Esophagus muscularis mucosa (tissue), 4 donors: ENCODE results near the gene TTLL5. TPM values are rescaled to one million over a fixed set of nuclear protein-coding genes. Genes with fewer than 3 reads are reported as not detected.

Experiments
- DNase-seq: peaks from one replicate; pipeline ENCODE4 v3.0.0-alpha.2; 2017; ENCODE audit errors: extremely low spot score
- H3K27ac ChIP-seq, 4 donors: fragments of 200-600 bp; sonication (generic); replicated peaks in 1 of 4; 1 replicate in 3 of 4; 2 replicates in 1 of 4; pipeline ENCODE4 v1.5.1; 2016 to 2019; ENCODE audit warnings: mild to moderate bottlenecking in 1 of 4
- H3K27me3 ChIP-seq, 4 donors: fragments of 200-600 bp; sonication (generic); one replicate each; pipeline versions ENCODE4 v1.5.1 to v1.6.0; 2016 to 2019
- H3K36me3 ChIP-seq, 4 donors: fragments of 200-600 bp; sonication (generic); one replicate each; pipeline ENCODE4 v1.5.1; 2016 to 2019
- H3K4me1 ChIP-seq, 4 donors: fragments of 200-600 bp; sonication (generic); one replicate each; pipeline ENCODE4 v1.5.1; 2016 to 2019
- H3K4me3 ChIP-seq, 4 donors: fragments of 200-600 bp; sonication (generic); 1 replicate in 2 of 4; 2 replicates in 2 of 4; pipeline ENCODE4 v1.5.1; 2016 to 2019; ENCODE audit warnings: mild to moderate bottlenecking in 4 of 4, moderate library complexity in 1 of 4
- H3K9me3 ChIP-seq, 4 donors: fragments of 200-600 bp; sonication (generic); 1 replicate in 3 of 4; 2 replicates in 1 of 4; pipeline ENCODE4 v1.5.1; 2016 to 2019
- CTCF ChIP-seq, 3 experiments: fragments of 200-600 bp in 2 of 3; fragments of 450-650 bp in 1 of 3; sonication (generic) in 2 of 3; IDR thresholded peaks; one replicate each; pipeline ENCODE4 v1.5.1; 2017 to 2019; ENCODE audit warnings: antibody characterized with exemption in 3 of 3, mild to moderate bottlenecking in 2 of 3, moderate library complexity in 1 of 3
- EP300 ChIP-seq: sonication (generic); formaldehyde crosslinking; IDR thresholded peaks from one replicate; pipeline ENCODE4 v1.6.1; 2017; ENCODE audit warnings: antibody characterized with exemption
- POLR2A ChIP-seq: fragments of 450-650 bp; IDR thresholded peaks from one replicate; pipeline ENCODE4 v1.6.1; 2017; ENCODE audit warnings: antibody characterized with exemption, moderate library complexity, mild to moderate bottlenecking, low read depth
- POLR2AphosphoS5 ChIP-seq, 2 donors: sonication (generic); formaldehyde crosslinking; IDR thresholded peaks; one replicate each; pipeline ENCODE4 v1.6.1; 2017; ENCODE audit warnings: antibody characterized with exemption in 2 of 2
- WGBS: methylation state at CpG from one replicate; pipeline ENCODE4 v1.1.5; 2018; 5-methylcytosine and 5-hydroxymethylcytosine counted together
- intact Hi-C: fragments of 100-400 bp; cut with DNase I; formaldehyde crosslinking; loops from one replicate; pipeline ENCODE4 v1.15.1; 2023
- total RNA-seq, 4 donors: library from RNA; depleted of rRNA; stranded (reverse); fragments of >200 nt; gene quantifications; one replicate each; pipeline versions ENCODE4 v1.1.0 to v1.2.1, GENCODE V29; 2016

TTLL5 gene
- total RNA-seq, 4 donors from 2014 or later = 16.9 to 26.6 (median 21.2) TPM

GRCh38 chr14:75660238-75660629 lies 812 bp upstream of the TTLL5 start:
- 26% methylated on average over 4 of the region's 4 CpGs for WGBS
- H3K4me1 ChIP-seq = peaks cover 8 to 27% (median 24%) of the 10 kb centered on the region in 4 donors
- TF ChIP-seq POLR2AphosphoS5 (IDR thresholded peaks at IDR 0.05) (no peak), POLR2A (no peak), EP300 (no peak)
- intact Hi-C loops = no loop called here
- H3K27ac ChIP-seq = peak overlapping the region; percentile 80 to 92 (median 84)
- H3K36me3 ChIP-seq = peaks cover 0 to 23% (median 18%) of the 10 kb centered on the region in 4 donors
- peak overlapping the region; percentile 75 to 95 (median 88) for H3K4me3 ChIP-seq
- DNase-seq = no peak
- no peaks in the 10 kb centered on the region for H3K27me3 ChIP-seq
- H3K9me3 ChIP-seq = no peaks in the 10 kb centered on the region

GRCh38 chr14:75661499-75661814 lies 411 bp downstream of the TTLL5 start:
- Histone ChIP-seq H3K4me1 (peaks cover 8 to 27% (median 24%) of the 10 kb centered on the region in 4 donors), H3K36me3 (peaks cover 0 to 11% (median 9%) of the 10 kb centered on the region in 4 donors), H3K27me3 (no peaks in the 10 kb centered on the region), H3K9me3 (no peaks in the 10 kb centered on the region), H3K4me3 (peak overlapping the region; percentile 75 to 95 (median 88)), H3K27ac (peak overlapping the region; percentile 80 to 92 (median 84))
- intact Hi-C loops = no loop called here
- no peak for DNase-seq
- TF ChIP-seq POLR2AphosphoS5 (IDR thresholded peaks at IDR 0.05) (no peak), CTCF (IDR thresholded peaks at IDR 0.05) (no peak), POLR2A (no peak), EP300 (no peak)
- WGBS = under 1% methylated on average over 9 of the region's 18 CpGs

- Histone ChIP-seq H3K9me3 (no peaks in the 10 kb centered on the region), H3K27ac (no peak overlapping the region), H3K4me1 (peaks cover 8 to 35% (median 33%) of the 10 kb centered on the region in 4 donors), H3K4me3 (no peak overlapping the region), H3K27me3 (no peaks in the 10 kb centered on the region), H3K36me3 (no peaks in the 10 kb centered on the region)
- no peak for DNase-seq
- intact Hi-C loops = no loop called here
- no peak for TF ChIP-seq POLR2A
- no peak for TF ChIP-seq EP300
- no peak for TF ChIP-seq CTCF (IDR thresholded peaks at IDR 0.05)
- TF ChIP-seq POLR2AphosphoS5 (IDR thresholded peaks at IDR 0.05) = no peak
- 81% methylated on average over 3 of the region's 3 CpGs for WGBS
Observed at GRCh38 chr14:75662966-75663365, 1.9 kb downstream of the TTLL5 start.

GRCh38 chr14:75667099-75667765 lies 6.2 kb downstream of the TTLL5 start:
- H3K4me3 ChIP-seq = no peak overlapping the region
- H3K36me3 ChIP-seq = peaks cover 8 to 30% (median 16%) of the 10 kb centered on the region in 4 donors
- 67% methylated on average over 2 of the region's 2 CpGs for WGBS
- no peak for TF ChIP-seq POLR2A
- no peak for TF ChIP-seq EP300
- no peak for TF ChIP-seq CTCF (IDR thresholded peaks at IDR 0.05)
- H3K27me3 ChIP-seq = no peaks in the 10 kb centered on the region
- DNase-seq = no peak
- no peaks in the 10 kb centered on the region for H3K9me3 ChIP-seq
- H3K4me1 ChIP-seq = peaks cover 0 to 14% (median 11%) of the 10 kb centered on the region in 4 donors
- intact Hi-C loops = no loop called here
- no peak overlapping the region for H3K27ac ChIP-seq

GRCh38 chr14:75672605-75673192 lies 11.7 kb downstream of the TTLL5 start:
- 97% methylated on average over 1 of the region's 1 CpG for WGBS
- H3K27ac ChIP-seq = no peak overlapping the region
- no peaks in the 10 kb centered on the region for H3K4me1 ChIP-seq
- TF ChIP-seq POLR2AphosphoS5 (IDR thresholded peaks at IDR 0.05) (no peak), POLR2A (no peak), CTCF (IDR thresholded peaks at IDR 0.05) (no peak), EP300 (no peak)
- H3K27me3 ChIP-seq = no peaks in the 10 kb centered on the region
- intact Hi-C loops = no loop called here
- no peak overlapping the region for H3K4me3 ChIP-seq
- DNase-seq = no peak
- H3K36me3 ChIP-seq = peaks cover 8 to 38% (median 18%) of the 10 kb centered on the region in 4 donors
- no peaks in the 10 kb centered on the region for H3K9me3 ChIP-seq
